Neuron (in vitro differentiated cells): Measurements from ENCODE around the gene BPIFB2.

Experiments
- H2AFZ ChIP-seq: one replicate; pipeline ENCODE4 v1.6.1; 2013; ENCODE audit warnings: low read depth, mild to moderate bottlenecking, inconsistent platforms, low read length, moderate library complexity
- H3K27me3 ChIP-seq: one replicate; pipeline ENCODE4 v1.6.1; 2013; ENCODE audit warnings: low read length; ENCODE audit not compliant: insufficient read depth
- H3K36me3 ChIP-seq: one replicate; pipeline ENCODE4 v1.6.1; 2013; ENCODE audit warnings: low read length; ENCODE audit not compliant: insufficient read depth
- H3K4me1 ChIP-seq: one replicate; pipeline ENCODE4 v1.6.1; 2013; ENCODE audit warnings: low read length; ENCODE audit not compliant: insufficient read depth
- H3K4me3 ChIP-seq: 2 replicates; pipeline ENCODE4 v1.5.1; 2013; ENCODE audit warnings: mild to moderate bottlenecking, low read length, moderate library complexity
- H3K9me3 ChIP-seq: one replicate; pipeline ENCODE4 v1.6.1; 2013; ENCODE audit warnings: low read length

BPIFB2 gene

DNA sequence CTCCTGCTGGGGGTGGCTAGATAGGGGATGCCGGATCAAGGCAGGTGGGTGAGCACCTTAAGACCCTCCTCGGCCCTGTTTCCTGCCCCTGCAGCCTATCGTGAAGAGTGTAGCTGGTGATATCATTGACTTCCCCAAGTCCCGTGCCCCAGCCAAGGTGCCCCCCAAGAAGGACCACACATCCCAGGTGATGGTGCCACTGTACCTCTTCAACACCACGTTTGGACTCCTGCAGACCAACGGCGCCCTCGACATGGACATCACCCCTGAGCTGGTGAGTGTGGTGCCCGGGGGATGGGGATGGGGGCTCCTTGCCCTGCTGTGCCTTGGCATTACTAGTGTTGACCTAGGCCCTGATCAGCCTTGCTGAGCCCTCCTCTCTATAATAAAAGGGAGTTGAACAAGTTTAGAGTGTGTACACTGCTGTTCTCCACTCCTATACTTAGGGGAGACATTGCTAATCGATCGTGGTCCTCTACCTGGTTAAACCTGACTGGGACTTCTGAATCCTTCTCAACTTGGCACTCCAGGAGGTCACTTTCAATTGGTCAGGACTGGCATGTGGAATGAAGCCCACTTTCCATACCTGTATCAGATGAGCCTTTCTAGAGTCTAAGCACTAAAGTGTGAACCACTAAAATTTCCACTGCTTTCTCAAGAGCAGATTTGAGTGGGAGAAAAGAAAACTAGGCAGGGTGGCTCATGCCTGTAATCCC is 57.2 kb downstream of the BPIFB2 start:
- Histone ChIP-seq H2AFZ (no peak overlapping the region), H3K4me1 (peaks cover 11% of the 10 kb centered on the region), H3K9me3 (no peaks in the 10 kb centered on the region), H3K36me3 (no peaks in the 10 kb centered on the region), H3K4me3 (no peak overlapping the region), H3K27me3 (no peaks in the 10 kb centered on the region)

DNA sequence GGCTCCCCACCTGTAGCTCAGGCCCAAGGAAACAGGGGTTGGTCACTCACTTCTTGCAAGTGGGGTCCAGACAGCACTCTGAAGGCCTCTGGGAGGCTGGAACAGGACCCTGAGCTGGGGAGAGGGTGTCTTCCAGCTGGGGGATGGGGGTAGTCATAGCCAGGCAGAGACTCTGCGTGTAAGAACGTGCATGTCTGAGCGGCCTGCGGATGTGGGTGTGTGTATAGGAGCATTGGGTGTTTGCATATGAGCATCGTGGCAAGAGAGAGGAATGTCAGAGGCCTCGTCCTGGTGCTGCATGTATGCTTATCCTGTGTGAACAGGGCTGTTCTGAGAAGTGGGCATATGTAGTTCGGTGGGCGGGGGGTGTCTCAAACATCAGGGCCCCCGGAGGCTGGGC is 58.3 kb downstream of the BPIFB2 start:
- H3K9me3 ChIP-seq = no peaks in the 10 kb centered on the region
- peaks cover 11% of the 10 kb centered on the region for H3K4me1 ChIP-seq
- H3K4me3 ChIP-seq = no peak overlapping the region
- no peaks in the 10 kb centered on the region for H3K27me3 ChIP-seq
- no peaks in the 10 kb centered on the region for H3K36me3 ChIP-seq
- H2AFZ ChIP-seq = no peak overlapping the region

DNA sequence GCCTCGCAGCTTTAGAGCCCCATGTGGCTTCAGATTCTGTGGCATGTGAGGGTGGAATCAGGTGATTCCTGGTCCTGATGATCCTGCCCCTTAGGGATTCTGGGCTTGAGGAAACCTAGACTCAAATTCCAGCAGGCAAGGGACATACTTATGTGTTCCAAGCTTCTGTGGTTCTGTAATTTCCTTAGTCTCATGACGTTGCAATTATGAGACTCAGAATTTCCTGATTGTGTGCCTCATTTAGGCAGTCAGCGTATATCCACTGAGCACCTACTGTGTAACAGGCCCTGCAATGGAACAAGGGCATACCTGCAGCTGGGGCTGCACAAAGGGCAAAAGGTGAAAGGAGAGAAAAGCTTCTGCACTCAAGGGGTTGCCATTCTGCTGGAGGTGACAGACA is 60.3 kb downstream of the BPIFB2 start:
- no peak overlapping the region for H3K4me3 ChIP-seq
- no peaks in the 10 kb centered on the region for H3K9me3 ChIP-seq
- peaks cover 3% of the 10 kb centered on the region for H3K4me1 ChIP-seq
- no peaks in the 10 kb centered on the region for H3K27me3 ChIP-seq
- H3K36me3 ChIP-seq = no peaks in the 10 kb centered on the region
- no peak overlapping the region for H2AFZ ChIP-seq

DNA sequence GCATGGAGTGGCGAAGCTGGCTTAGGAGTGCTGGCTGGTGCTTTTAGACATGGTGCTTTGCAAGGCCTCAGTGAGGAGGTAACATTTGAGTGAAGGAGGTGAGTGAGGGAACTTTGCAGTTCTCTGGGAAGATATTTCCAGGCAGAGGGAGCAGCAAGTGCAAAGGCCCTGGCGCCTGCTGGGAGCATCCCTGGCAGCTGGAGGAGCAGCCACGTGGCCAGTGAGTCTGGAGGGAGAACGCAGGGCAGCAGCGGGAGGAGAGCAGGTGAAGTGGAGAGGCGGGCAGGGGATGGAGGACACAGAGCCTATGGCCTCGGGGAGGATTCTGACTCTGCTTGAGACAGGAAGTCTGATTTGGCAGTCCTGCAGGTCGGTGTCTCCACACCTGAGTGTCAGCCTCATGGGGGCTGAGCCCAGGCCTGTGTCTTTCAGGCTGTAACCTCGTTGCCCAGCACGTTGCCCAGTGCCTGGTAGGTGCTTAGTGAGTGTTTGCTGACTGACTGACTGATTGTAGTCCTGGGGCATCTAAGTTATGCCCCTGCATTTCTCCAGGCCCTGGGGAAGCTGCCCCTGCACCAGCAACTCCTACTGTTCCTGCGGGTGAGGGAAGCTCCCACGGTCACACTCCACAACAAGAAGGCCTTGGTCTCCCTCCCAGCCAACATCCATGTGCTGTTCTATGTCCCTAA is 60.9 kb downstream of the BPIFB2 start:
- no peaks in the 10 kb centered on the region for H3K27me3 ChIP-seq
- H2AFZ ChIP-seq = no peak overlapping the region
- no peaks in the 10 kb centered on the region for H3K4me1 ChIP-seq
- H3K9me3 ChIP-seq = no peaks in the 10 kb centered on the region
- H3K4me3 ChIP-seq = no peak overlapping the region
- no peaks in the 10 kb centered on the region for H3K36me3 ChIP-seq

DNA sequence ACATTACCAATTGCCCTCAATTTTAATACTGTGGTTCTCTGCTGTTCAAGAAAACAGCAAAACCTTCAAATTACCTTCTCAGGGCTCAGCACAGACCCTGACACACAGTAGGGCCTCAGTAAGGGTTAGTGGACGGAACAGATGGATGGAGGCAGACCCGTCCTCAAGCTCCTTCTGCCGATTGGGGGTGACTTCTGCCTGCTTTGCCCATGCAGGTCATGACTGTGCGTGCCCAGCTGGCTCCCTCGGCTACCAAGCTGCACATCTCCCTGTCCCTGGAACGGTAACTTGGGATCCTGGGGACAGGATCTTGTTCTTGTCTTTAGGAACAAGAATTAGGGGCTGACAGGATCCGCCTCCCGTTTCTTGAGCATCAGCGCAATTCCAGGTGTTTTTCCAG is 62.2 kb downstream of the BPIFB2 start:
- Histone ChIP-seq H3K4me3 (no peak overlapping the region), H3K27me3 (no peaks in the 10 kb centered on the region), H3K36me3 (no peaks in the 10 kb centered on the region), H3K4me1 (no peaks in the 10 kb centered on the region), H3K9me3 (no peaks in the 10 kb centered on the region), H2AFZ (no peak overlapping the region)

DNA sequence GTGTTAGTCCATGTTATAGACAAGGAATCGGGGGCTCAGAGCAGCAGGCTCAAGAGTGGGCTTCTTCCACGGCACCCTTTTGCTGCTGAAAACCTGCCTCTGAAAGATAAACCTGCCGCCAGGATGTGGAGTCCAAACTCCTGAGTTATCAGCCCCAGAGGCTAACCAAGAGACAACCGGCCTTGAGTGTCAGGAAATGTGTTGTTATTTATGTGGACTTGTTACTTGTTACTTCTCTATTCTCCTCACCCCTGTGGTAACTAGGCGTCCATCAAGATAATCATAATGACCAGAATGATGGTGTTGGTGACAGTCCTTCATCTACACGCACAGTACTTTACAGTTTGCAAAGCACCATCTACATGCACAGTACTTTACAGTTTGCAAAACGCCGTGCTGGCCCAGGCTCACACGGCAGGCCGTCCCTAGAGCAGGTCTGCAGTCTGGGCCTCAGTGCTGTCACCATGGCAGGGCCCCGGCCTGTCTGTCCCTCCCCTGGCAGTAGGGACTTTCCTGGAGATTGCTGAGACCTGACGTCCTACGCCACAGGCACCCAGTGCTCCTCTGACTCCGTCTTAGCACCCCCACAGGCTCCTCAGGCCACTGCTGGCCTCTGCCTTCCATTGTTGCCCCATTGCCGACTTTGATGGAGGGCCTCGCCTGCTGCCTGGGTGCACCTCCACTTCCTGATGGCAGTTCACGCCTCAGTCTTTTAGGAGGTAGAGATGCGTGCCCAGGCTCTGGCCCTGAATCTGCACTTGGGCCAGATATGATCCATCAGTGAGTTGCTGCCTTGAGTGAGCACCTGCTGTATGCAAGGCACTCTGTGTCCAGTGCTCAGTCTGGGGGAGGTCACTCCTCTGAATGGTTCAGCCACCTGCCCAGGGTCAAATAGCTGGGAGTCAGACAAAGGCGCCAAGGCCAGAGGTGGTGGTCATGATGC is 62.9 kb downstream of the BPIFB2 start:
- no peaks in the 10 kb centered on the region for H3K9me3 ChIP-seq
- no peak overlapping the region for H2AFZ ChIP-seq
- H3K27me3 ChIP-seq = no peaks in the 10 kb centered on the region
- H3K36me3 ChIP-seq = no peaks in the 10 kb centered on the region
- H3K4me3 ChIP-seq = no peak overlapping the region
- H3K4me1 ChIP-seq = no peaks in the 10 kb centered on the region

DNA sequence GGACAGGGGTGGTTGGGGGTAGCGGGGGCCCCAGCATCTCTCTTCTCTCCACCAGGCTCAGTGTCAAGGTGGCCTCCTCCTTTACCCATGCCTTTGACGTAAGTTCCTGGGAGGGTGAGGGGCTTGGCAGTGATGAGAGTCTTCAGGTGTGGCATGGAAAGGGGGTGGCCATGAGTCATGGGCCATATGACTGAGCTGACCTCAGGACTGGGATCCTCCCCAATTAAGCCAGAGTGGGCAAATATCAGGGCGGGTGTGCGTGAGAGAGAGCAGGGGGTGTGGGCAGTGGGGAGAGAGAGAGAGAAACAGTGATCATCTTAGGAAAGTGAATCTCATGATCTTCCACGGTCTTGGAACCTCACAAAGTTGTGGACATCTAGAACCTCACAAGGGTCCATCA is 63.7 kb downstream of the BPIFB2 start:
- Histone ChIP-seq H3K4me1 (no peaks in the 10 kb centered on the region), H3K27me3 (no peaks in the 10 kb centered on the region), H3K9me3 (no peaks in the 10 kb centered on the region), H3K4me3 (no peak overlapping the region), H3K36me3 (no peaks in the 10 kb centered on the region), H2AFZ (no peak overlapping the region)

DNA sequence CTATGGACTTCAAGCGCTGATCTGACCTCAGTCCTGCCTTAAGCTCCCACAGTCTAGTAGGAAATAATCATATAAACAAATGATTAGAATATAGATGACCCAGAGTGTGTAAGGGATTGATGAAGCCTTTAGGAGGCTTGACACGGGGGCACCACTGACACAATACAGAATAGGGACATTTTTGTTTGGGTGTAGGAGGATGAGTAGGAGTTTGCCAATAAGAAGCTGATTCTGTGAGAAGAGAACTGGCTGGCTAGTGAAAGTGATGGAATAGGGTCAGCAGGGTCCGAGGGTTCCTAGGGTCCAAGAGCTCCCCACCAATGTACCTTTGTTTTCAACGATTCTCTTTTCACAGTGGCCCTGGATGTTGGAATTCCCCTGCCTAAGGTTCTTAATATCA is 64.9 kb downstream of the BPIFB2 start:
- Histone ChIP-seq H3K9me3 (no peaks in the 10 kb centered on the region), H3K36me3 (no peaks in the 10 kb centered on the region), H3K27me3 (no peaks in the 10 kb centered on the region), H2AFZ (no peak overlapping the region), H3K4me3 (no peak overlapping the region), H3K4me1 (no peaks in the 10 kb centered on the region)

DNA sequence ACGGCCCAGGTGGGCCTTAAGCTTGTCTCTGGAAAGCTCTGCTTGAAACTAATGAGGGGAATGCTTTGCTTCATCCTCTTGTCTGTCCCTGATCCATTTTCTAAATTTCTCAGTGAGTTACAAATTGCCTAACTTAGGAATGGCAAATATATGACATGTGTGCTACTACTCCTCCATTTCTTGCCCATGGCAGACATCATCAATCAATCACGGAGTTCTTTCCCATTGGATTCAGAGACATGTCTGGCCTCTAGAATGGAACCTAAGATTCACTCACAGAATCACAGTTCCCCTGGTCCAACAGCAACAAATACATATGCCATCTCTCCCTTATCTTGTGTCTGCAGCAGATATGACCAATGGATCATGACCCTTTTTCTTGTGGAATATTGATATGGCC is 65.3 kb downstream of the BPIFB2 start:
- Histone ChIP-seq H3K27me3 (no peaks in the 10 kb centered on the region), H3K36me3 (no peaks in the 10 kb centered on the region), H2AFZ (no peak overlapping the region), H3K9me3 (no peaks in the 10 kb centered on the region), H3K4me1 (no peaks in the 10 kb centered on the region), H3K4me3 (no peak overlapping the region)
